GM10266 (cell line): ENCODE data around the gene BMP7.

Experiments used
- DNase-seq: peaks from one replicate; pipeline ENCODE4 v3.0.0; 2012; ENCODE audit errors: extremely low spot score
- TF ChIP-seq, protein P1 (sequence below): IDR thresholded peaks from 2 replicates; pipeline ENCODE4 v1.5.1; 2012; ENCODE audit warnings: mild to moderate bottlenecking, low read depth; ENCODE audit not compliant: control insufficient read depth, insufficient read depth; ENCODE audit errors: missing control alignments

The BMP7 gene

DNA sequence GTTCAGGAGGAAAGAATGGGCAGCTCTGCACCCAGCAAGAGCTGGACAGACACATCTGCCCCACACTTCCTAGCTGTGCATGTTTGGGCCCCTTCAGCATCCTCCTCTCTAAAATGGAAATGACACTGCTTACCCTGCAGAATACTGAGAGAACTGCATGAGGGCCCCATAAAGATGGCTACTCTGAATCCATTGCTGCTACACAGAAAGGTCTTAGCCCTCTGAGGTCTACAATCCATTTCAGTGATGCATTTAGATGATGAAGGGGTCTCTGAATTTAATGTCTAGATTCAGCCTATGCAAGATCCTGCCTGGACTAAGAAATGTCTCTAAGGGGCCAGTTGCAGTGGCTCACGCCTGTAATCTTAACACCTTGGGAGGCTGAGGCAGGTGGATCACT lies 11.3 kb downstream of the BMP7 start:
- no peak for DNase-seq
- TF ChIP-seq, protein P1, sequence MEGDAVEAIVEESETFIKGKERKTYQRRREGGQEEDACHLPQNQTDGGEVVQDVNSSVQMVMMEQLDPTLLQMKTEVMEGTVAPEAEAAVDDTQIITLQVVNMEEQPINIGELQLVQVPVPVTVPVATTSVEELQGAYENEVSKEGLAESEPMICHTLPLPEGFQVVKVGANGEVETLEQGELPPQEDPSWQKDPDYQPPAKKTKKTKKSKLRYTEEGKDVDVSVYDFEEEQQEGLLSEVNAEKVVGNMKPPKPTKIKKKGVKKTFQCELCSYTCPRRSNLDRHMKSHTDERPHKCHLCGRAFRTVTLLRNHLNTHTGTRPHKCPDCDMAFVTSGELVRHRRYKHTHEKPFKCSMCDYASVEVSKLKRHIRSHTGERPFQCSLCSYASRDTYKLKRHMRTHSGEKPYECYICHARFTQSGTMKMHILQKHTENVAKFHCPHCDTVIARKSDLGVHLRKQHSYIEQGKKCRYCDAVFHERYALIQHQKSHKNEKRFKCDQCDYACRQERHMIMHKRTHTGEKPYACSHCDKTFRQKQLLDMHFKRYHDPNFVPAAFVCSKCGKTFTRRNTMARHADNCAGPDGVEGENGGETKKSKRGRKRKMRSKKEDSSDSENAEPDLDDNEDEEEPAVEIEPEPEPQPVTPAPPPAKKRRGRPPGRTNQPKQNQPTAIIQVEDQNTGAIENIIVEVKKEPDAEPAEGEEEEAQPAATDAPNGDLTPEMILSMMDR: no peak

DNA sequence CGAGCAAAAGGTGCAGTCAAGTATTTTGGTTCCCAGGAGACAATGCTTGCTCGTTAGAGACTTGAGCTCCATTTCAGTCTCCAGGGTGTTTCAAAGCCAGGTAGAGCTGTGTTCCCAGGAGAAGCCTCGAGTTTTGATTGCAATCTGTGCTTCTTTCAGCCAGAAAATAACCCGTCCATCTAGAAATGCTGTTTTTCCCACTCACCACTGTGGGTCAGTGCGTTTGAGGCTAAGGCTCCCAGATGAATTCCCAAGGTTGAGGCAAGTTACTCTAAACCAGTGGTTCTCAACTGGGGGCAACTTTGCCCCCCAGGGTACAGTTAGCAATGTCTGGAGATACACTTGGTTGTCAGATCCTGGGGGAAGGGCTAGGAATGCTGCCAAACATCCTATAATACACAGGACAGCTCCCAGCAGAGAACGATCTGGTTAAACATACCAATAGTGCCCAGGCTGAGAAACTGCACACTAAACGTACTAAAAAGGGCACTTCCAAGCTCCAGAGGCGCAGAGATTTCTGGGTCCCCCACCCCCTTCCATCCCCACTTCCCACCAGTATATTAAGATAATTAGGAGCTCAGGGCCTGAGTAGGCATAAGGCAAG lies 13.8 kb downstream of the BMP7 start:
- DNase-seq: no peak
- TF ChIP-seq, protein P1: no peak

DNA sequence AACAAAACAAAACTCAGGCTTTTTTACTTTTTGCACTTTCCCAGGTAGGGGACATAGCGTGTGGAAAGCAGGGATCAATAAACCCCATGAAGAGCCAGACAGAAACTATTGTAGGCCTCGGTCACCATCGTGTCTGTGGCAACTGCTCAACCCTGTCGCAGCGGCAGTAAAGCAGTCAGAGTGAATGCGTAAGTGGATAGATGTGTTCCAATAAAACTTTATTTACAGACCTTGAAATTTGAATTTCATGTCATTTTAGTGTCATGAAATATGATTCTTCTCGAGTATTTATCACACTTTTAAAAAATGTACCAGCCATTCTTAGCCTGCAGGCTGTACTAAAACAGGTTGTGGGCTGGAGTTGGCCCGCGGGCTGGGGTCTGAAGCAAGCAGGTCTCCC lies 14.5 kb downstream of the BMP7 start:
- no peak for DNase-seq
- TF ChIP-seq, protein P1: no peak

DNA sequence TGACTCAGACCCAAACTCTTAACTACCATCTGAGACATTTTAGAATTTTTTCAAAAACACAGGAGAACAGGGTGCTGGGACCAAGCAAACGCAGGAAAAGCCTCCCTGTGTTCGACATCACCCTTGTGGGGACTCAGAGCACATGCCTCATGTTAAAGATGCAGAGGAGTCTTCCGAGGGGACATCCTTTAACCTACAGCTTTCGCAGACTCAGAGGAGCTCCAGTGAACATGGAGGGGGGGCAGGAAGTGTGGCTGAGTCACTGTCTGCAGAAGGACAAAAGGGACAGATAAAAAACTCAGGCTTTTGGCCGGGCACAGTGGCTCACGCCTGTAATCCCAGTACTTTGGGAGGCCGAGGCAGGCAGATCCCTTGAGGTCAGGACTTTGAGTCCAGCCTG lies 15.1 kb downstream of the BMP7 start:
- DNase-seq: no peak
- TF ChIP-seq, protein P1: no peak

DNA sequence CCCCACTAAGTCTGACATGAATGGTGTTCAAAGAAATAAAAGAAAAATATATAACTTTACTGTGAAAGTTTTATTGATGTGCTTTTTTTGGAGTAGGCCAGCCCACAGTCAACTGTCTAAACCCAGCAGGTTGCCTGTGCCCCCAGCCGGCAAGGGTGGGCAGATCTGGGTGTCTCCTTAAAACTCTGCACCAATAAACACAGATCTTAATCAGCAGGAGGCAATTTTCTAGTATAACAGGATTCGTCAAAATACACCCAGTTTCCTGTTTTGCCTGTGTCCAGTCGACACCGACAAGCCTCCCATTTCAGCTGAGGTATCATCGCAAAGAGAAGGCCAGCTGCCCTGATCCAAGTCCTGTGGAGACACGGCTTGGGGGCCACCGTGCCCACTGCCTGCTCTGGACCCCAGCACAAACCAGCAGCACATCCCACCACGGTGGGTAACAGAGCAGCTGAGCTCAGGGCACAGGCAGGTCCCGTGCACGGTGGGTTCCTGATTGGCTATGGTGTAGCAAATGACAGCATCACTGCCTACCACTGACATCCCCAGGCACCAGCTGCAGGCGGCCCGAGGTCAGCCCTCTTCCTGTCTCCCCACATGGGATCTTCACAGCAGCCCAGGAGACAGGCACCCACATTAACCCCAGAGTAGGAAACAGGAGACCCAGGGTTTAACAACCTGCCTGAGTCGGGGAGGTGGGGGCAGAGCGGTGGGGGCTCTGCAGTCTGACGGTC lies 15.7 kb downstream of the BMP7 start:
- TF ChIP-seq, protein P1: no peak
- DNase-seq: no peak

DNA sequence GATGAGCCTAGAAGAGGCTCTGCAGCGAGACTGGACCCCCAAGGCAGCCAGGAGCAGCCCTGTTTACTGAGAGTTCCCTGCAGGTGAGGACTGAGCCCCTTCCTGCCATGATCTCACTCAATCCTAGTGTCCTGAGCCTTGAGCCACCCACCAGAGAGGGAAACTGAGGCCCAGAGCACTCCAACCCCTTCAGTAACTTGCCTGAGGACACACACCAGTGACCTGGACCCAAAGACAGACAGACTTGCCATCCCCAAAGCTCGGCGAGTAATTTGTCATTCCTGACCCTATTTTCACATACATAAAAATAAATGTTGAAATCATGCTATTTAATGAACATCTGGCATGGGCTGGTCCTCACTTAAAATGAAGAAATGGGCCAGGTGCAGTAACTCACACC lies 16.7 kb downstream of the BMP7 start:
- no peak for DNase-seq

DNA sequence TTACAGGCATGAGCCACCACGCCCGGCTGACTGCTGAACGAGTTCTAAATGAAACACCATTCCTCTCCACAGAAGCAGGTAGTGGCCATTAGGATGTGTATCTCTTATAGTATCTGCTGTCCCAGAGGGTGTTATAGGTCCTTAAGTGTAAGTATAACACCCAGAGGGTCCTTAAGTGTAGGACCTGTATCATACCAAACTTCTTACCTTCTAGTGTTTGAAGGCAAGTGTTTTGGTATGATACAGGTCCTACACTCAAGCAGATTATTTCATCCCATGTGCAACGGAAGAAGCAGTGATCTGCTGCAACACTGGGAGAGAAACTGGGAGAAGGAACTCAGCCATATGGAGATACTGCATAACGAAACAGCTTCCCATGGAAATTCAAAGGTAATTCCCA lies 17.4 kb downstream of the BMP7 start:
- DNase-seq: no peak
- TF ChIP-seq, protein P1: no peak

More for the DNA sequence above, 16.7 kb downstream of the BMP7 start:
- TF ChIP-seq, protein P1: no peak
